Measurements from ENCODE around the gene FRAS1.

Gene FRAS1

GRCh38 chr4:78336093-78336943 is 279.2 kb downstream of the FRAS1 start:
- DNase-seq = no peak

DNA sequence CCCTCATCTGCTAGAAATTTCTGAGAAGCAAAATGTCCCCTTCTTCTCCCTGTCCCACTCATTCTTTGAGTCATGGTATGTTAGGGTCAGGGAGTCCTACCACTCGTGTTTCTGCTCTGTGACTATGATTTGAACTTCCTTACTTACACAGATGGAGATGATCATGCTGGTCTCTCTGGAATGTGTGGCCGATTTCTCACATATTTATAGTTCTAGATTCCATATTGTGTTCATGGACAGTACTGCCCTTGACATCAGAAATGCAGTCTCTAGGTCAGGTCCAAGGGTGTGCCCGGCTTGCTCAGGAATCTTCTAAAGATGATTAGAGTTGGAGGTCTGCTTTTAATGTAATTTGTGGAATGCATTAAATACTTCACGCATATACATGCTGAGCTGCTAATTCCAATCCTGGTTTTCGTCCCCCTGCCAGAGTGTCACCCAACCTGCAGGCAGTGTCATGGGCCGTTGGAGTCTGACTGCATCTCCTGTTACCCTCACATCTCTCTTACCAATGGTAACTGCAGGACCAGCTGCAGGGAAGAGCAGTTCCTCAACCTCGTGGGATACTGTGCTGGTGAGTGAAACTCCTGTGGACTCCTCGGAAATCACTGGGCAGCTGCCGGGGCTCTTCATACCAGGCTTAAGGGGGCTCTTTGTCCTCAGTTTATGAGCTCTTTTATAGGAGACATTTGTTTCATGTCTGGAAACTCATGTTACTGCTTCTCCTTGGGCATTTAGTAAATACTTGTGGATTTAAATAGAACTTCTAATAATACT is 280.3 kb downstream of the FRAS1 start:
- no peak for DNase-seq

- DNase-seq = no peak
Observed at GRCh38 chr4:78342125-78342524, 285.0 kb downstream of the FRAS1 start.

DNA sequence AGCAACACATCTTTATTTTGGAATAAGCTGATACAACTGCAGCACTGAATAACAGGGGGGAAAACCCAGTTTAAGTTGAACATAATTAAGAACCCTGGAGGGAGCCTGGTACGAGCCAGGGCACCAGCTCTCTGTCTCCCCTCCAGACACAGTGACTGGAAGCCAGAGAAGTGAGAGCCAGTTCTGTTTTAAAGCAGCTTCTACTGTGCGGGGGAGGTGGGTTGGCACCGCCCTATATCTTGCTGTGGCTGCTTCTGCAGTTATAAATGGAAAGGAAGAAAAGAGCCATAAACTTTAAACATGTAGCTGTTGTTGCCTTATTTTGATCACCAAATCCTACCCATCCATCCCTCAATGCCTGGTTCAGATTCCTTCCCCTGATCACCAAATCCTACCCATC is 286.6 kb downstream of the FRAS1 start:
- DNase-seq = no peak

DNA sequence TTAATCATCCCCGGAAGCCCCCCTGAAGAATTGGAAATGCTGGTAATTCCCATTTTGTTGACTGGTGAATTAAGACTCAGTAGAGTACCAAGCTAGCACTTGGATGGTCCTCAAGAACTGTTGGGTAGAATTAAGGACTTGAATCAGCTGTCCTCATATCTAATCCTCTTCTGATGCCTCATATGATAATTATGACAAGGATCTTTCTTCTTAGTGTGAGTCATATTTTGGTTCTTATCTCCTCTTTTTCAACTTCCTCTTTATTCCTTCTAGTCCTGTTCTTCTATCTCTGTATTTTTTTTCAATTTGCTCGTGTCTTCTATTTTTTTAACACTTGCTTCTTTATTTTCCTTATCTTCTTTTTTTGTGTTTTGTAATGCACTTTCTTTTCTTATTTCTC is 288.1 kb downstream of the FRAS1 start:
- no peak for DNase-seq

DNA sequence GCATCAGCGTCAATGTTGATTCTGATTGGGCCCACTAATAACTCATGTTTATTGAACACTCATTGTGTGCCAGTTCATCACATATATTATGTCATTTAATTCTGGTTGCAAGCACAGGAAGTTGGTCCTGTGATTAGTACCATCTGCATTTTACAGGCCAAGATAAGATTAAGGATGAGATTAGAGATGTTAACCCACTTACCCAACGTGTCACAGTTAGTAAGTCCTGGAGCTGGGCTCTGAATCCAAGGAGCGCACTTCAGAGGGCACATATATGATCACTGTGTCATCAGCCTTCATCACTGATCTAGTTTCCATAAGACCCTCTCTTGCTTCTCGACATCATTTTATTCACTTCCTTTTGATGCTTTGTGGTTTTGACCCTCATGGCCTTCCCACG is 289.1 kb downstream of the FRAS1 start:
- no peak for DNase-seq

DNA sequence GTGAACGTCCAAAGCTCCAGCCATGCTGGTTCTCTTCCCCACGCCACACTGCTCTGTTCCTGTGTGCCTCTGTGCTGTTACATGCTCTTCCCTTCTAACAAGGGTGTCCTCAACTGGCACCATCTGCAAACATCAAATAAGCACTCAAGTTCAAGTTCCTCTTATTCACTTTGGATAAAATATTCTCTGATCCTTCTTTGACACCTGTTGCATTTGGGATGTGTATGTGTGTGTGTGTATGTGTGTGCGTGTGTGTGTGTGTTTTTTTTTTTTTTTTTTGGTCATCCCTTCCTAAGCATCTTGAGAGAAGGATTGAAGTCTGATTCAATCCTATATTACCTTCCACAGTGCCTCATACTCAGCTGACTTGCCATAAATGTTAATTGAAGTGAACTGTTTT is 290.4 kb downstream of the FRAS1 start:
- no peak for DNase-seq

DNA sequence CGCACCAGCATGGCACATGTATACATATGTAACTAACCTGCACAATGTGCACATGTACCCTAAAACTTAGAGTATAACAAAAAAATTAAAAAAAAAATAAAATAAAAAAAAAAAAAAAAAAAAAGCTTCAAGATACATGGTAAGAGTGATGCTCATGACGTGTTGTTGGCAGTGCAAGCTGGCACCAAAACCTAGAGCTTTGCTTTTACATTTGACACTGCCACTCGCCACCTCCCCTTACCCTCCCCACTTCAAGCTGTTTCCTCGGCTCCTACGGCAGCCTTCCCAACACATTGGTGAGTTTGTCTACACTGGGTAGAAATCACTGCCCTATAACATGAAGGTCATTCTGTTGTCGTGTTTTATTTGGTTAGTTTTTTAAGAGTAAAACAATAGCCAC is 296.8 kb downstream of the FRAS1 start:
- no peak for DNase-seq

- no peak for DNase-seq
Observed at GRCh38 chr4:78354782-78355181, 297.7 kb downstream of the FRAS1 start.

- no peak for DNase-seq
Observed at GRCh38 chr4:78355306-78355705, 298.2 kb downstream of the FRAS1 start.

- no peak for DNase-seq
Observed at GRCh38 chr4:78356251-78356786, 299.2 kb downstream of the FRAS1 start.

- no peak for DNase-seq
Observed at GRCh38 chr4:78357122-78357521, 300.0 kb downstream of the FRAS1 start.

DNA sequence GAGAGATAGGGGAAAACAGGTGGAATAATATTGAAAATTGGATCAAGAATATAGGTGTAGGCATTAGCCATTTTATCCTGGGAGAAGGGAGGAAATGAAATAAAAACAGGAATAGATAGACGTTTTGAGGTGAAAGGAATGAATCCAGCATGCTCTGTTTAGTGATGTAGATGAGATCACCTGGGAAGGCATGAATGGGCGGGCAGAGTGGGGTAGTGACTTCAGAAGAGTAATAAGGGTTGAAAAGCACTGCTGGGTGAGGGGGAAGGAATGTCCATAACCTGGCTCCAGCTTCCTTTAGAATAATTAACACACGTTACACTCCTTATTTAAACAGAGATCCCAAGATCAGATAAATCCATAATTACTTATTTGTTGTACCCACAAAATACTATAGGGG is 303.3 kb downstream of the FRAS1 start:
- DNase-seq = no peak

GRCh38 chr4:78361621-78362120 is 304.5 kb downstream of the FRAS1 start:
- no peak for DNase-seq

DNA sequence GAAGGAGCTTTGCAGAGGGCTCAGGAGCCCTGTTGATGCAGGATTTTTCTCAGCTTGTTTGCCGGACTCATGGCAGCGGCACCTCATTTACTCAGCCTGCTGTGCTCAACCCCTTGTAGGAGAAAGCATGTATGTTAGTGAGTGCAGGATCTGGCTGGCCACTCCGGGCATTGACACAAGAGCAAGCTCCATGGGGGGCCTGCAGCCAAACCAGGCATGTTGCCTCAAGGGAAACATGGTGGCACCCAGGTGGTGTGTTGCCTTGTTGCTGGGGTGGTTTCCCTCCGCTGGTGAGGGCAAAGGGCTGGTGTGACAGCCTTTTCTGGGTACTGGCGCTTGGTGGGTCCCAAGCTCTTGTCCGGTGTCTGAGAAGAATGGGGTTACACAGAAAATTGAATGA is 305.2 kb downstream of the FRAS1 start:
- no peak for DNase-seq

GRCh38 chr4:78363031-78363570 is 306.0 kb downstream of the FRAS1 start:
- DNase-seq = no peak

DNA sequence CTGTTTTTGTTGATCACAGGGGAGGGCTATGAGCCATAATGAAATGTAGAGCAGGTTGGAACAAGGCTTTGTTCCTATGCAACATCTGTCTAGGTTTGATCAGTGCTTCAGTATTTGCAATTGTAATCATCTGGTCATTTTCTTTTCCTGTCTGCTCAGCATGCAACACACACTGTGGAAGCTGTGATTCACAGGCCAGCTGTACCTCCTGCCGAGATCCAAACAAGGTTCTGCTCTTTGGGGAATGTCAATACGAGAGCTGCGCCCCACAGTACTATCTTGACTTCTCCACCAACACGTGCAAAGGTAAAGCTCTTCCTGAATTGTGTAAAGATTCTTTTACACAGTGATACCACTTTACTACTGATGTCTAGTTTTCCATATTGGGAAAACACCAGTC is 312.6 kb downstream of the FRAS1 start:
- no peak for DNase-seq

DNA sequence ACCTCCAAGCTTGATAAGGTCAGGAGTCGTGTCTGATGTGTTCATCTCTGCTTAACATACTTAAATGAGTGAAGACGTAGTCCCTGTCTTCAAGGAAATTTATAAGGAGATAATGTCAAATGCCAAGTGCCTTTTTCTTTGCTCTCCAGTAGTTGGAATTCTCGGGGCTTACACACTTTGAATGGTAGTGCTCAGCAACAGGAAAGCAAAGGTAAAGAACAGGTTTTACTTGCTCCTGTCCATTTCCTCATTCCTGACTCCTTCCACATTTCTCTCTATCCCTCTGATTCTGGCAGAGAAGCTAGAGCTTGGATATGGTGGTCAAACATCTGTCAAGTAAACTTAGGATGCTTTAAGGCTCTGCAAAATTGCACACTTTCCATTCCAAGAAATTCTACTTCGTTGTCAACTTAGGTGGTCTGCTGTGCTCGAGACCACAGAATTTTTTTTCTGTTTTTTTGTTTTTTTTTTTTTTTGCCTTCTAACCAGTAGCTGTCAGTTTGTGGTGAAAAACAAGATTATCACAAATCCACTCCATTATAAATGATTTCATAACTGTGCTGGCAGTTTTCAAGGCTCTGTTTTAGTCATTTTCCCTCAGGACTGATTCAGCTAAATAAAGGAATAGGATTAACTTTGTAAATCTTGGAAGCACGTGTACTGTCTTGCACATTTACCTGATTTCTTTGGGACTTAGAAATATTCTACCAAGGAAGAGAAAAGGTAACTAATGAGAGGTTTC is 313.7 kb downstream of the FRAS1 start:
- no peak for DNase-seq

DNA sequence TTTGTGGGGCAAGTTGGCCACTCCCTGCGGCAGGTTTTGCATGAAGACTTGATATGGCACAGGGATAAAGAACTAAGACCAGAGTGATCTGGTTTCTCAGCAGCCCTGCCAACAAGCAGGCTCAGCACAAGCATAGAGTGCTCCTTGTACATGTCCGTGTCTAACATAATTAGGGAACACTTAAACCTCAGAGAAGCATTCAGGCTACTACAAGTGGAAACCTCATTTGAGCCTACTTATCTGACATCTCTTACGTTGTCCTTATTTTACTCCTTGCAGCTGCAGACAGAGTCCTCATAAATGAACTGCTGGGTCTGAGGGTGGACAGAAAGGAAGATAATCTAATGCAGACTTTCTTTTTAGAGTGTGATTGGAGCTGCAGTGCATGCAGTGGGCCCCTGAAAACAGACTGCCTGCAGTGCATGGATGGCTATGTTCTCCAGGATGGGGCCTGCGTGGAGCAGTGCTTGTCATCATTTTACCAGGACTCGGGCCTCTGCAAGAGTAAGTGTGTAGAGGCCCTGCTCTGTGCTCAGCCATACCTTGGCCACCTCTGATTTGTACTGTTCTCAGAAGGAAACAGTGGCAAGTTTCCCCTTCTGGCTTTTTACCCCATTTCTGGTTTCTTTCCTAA is 315.3 kb downstream of the FRAS1 start:
- DNase-seq = no peak

DNA sequence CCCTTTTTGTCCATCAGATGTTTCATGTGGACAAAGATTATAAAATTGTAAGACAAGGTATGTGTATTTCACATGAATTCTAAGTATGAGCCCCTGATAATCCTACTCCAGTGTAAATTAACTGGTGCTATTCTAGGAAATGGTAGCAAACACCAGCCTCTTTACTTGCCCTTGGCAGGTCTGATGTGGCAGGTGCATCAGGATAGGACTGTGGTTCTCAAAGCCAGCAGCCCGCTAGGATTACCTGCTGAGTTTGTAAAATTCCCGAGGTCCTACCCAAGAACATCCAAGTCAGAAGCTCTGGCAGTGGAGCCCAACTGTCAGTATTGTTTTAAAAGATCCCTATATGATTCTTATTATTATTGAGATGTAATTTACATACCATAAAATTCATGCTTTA is 320.4 kb downstream of the FRAS1 start:
- no peak for DNase-seq

DNA sequence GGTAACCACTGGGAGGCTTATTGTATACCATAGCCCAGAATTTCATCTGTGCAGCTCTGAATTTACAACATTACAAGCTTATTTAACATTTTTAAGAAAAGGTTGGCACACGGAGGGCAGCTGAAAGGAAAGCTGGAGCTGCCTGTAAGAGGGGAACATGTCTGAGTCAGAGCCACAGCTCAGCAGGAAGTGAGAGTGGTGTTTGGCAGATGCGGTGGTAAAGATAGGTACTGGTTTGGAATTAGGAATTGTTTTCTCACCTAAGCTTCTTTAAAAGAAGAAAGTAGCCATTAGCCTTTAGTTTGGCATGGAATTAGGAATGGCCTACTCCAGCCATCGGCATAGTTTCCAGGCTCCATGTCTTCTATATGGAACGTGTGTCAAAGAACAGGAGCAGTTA is 321.9 kb downstream of the FRAS1 start:
- DNase-seq = no peak

- peak; percentile 42 for DNase-seq
Observed at GRCh38 chr4:78379991-78380729, 323.0 kb downstream of the FRAS1 start.

Data from EL (cell line).